CD4-positive, alpha-beta T cell treated with Interleukin-17A for 1 hour (primary cell): ENCODE data around the gene UHRF1.
"Not testable (repeated sequence)": the region's sequence is repeated elsewhere in the genome, so short reads cannot be mapped to it uniquely, and the experiment has no call there.

Source experiments
- DNase-seq: peaks from one replicate; pipeline ENCODE4 v3.0.0-alpha.2; 2020

The UHRF1 gene

DNA sequence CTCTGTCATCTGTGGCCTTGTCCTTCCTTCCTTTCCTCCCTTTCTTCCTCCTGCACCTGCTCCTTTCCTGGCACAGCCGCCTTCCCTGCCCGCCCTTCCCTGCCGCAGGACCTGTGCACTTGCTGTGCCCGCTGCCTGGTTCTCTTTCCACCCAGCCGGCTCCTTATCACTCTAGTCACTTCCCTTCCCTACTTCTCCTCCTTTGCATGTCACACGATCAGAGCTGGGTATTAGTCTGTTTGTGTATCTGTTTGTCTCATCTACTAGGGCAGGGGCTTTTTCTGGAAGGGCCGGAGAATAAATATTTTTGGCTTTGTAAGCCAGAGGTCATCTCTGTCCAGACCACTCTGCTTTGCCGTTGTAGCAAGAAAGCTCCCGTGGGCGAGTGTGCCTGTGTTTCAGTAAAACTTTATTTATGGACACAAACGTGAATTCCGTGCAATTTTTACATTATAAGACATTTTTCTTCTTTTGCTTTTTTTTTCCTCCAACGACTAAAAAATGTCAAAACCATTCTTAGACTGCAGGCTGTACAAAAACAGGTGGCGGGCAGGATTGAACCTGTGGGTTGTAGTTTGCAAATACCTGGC is 65.7 kb downstream of the UHRF1 start:
- no peak for DNase-seq

DNA sequence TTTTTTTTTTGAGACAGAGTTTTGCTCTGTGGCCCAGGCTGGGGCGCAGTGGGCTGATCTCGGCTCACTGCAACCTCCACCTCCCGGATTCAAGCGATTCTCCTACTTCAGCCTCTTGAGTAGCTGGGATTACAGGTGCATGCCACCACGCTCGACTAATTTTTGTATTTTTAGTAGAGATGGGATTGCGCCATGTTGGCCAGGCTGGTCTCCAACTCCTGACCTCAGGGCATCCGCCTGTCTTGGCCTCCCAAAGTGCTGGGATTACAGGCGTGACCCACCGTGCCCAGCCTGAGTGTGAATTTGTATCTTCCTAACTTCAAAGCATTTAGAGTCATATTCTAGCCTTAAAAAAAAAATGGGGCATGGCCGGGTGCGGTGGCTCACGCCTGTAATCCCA is 66.3 kb downstream of the UHRF1 start:
- not testable (repeated sequence) for DNase-seq

DNA sequence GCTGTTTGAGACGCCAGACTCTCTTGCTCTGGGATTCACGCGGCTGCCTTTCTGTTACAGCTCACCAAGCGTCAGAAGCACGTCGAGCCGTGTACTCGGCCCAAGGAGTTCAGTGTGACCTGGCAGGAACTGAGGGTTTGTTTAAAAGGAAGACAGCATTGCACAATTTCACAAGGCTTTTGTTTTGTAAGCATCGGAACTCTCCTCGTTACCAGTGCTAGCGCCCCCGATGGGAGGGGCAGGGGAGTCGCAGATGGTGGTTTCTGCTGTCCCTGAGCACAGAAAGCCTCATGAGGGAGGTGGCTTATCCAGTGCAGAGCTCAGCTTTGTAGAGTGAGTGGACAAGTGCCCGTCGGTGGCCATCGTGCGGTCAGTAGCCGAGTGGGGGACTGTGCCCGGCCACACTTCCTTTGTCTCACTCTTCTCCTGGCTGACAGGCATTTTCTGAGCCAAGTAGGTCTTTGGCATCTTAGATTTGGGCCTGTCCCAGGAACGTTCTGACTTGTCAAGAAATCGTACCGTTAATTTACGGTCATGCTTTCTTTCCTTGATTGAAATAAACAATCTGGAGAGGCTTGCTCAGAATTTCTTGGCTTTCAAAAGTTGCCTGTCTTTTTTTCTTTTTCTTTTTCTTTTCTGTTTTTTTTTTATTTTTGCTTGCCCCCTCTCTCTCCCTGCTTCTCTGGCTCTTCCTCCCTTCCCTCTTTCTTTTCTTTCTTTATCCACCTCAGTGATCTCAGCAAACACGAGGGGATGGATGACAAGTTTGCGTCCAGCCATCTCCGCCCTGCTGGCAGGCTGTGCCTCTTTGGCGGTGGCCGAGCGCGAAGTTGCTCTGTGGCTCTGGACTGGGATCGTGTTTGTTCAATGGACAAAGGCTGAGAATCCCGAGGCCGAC is 67.3 kb downstream of the UHRF1 start:
- DNase-seq, result peak; percentile 27

DNA sequence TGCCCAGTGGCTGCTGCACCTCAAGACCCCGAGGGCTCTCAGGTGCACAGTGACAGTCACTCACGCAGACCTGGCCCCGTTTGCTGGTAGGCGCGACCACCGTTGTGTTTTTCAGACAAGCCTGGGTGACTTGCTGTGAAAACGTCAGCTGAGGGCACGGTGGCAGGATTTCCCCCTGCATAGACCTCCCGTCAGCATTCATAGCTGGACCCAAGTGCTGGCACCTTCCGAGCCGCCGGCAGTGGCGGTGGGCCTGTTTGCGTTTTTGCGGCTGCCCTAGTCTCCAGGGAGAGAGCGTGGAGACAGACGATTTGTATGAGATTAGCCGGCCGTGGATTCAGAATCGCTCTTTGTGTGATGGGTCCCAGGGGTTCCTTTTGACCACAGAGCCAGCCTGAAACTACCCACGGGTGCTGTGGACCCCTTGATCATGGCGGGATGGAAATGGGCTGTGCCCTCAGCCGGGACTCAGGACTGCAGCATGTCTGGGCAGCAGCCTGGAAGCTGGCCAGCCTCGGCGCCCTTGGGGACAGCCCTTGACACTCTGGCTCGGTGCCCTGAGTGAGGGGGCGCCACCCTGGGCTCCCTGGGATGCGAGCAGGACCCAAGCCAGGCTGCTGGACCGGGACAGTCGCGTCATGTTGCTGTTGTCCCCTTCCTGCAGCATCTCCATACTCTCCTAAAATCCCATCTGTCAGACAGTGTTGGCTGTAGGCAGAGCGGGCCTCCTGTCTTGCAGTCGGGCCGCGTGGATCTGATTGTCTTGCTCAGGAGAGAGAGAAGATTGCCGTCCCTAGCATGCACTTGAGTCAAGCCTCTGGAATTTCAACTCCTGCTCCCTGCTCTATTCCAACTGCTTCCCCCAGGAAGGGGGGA is 68.2 kb downstream of the UHRF1 start:
- no peak for DNase-seq

DNA sequence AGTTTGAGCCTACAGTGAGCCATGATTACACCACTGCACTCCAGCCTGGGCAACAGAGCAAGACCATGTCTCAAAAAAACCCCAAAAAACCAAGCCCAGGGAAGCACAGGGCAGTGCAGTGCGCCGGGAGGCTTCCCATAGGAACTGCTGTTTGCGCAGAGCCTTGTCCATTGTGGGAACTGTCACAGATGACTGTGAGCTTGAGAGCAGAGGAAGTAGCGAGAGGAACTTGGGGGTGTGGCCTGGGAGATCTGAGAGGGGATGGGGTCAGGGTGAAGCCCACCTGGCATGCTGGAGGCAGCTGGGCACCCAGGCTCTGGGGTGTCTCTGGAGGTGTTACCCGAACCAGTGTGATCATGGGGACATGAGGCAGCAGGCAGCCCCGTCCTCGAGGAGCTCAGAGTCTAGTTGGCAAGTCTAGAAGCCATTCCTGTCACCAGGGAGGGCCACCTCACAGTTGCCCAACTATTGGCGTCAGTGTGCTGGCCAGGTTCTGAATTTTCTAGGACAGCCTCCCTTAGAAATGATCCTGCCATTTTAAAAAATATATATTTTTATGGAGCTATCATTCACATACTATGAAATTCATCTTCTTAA is 70.0 kb downstream of the UHRF1 start:
- no peak for DNase-seq

DNA sequence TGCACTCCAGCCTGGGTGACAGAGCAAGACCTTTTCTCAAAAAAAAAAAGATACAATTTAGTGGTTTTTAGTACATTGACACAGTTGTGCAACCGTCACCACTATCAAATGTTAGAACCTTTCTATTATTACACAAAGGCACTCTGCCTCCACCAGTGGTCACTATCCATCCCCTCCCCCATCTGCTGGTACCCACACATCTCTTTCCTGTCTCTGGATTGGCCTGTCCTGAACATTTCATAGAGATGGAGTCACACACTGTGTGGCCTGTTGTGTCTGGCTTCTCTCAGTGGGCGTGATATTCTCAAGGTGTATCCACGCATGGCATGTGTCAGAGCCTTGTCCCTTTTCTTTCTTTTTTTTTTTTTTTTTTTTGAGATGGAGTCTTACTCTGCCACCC is 70.8 kb downstream of the UHRF1 start:
- DNase-seq, result no peak

DNA sequence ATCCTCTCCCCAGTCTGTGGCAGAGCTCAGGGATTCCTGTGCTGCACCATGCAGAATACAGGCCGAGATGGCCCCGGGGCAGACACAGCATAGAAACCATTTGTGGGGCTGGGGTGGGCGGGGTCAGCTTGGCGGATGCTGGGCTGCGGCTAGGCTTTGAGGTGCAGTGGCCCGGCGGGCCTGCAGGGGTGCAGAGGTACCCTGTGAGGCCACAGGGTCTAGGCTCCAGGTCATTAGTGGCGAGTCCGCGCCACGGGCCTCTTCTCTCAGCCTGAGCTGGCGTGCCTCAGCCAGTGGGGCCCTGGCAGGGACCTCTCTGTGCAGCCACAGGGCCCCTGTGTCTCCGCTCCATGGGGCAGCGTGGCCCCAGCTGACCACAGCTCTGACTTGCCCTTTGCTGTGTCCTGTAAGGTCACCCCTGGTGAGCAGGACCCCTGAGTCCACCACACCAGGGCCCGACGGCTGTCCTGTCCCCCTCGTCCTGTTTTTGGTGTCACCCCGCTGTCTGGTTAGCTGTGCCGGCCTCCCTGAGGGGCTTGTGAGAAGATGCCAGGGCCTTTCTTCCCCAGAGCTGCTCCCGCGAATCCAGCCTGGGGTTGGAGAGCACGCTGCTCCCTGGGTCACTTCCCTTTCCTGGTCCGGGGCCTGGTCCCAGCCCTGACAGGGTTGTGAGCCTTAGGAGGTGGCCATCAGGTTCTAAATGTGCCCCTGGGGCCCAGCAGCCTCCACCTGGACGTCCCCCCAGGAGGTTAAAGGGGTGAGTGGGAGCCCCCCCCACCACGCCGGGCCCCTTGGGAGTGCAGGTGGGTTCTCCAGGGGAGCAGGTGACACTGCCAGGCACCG is 71.8 kb downstream of the UHRF1 start:
- no peak for DNase-seq

DNA sequence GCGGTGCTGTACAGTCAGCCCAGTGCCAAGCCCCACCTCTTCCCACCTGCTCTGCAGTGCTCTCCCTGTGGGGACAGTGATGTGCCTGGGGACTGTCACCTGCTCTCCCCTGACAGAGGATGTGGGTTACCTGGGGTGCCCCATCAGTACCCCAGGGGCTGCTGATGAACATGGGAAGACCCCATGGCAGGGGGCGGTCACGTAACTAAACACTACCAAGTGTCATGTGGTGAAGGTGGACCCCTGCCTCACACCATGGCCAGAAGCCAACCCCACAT is 72.3 kb downstream of the UHRF1 start:
- DNase-seq, result no peak

DNA sequence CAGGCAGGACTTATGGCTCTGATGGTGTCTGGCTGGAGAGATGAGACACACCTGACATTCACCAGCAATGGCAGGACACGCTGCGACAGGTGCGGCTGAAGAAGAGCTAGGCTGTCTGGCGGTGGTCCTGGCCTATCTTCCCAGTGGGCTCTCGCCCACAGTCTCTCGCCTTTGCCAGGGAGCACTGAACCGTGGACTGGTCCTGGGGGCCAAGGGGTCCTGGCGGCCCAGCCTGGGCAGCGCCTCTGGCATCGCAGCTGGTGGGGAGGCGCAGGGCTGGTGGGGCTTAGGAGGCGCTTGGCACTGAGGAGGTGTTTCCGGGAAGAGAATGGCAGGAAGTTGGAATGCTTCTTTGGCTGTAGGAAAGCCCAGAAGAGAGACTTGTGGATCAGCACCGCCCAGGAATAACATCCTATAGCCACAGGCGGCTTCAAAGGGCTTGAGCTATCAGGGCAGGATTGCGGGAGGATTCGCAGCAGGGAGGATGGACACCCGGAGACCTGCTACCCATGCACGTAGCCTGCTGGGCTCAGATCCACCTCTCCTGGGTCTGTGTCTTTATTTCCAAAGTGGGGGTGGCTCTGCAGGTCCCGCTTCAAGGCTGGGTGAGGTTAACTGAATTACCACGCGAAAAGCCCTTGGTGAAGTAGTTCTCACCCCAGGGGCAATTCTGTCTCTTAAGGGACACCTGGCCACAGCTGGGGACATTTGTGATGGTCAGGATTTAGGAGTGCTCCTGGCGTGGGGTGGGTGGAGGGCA is 74.2 kb downstream of the UHRF1 start:
- no peak for DNase-seq

DNA sequence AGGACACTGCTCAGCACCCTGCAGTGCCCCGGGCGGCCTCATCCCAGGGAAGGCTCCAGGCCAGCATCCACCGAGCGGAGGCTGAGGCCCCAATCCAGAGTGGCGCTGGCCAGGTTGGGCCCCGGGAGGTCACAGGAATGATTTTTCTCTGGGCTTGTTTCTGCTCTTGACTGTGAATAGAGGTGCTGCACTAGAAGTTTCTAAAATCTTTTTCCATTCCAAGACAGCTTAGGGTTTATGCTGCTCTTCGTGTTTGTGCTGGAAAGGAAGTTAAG is 74.7 kb downstream of the UHRF1 start:
- no peak for DNase-seq

DNA sequence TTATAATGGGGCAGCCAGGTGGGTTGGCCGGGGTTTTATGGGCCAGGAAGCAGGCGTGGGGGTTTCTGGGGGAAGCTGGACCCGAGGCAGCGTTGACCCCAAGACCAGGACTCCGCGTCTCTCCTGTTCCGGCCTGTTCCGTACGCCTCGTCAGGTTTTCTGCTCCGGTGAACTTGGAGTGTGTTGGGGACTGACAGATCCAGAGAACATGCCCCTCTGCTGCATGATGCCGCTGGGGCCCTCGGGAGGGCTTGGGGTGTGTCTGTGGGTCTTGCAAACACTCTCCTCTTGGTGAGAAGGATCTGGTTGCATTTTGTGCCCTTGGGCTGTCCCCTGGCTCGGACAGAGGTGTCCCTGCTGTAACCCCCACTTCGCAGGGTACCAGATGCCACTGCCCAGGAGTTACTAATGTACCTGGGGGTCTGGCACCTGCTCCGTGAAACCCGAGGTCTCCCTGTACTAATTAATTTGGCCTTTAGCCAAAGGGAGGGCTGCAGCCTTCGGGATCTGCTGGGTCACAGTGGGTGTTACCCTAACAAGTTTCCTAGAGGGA is 75.2 kb downstream of the UHRF1 start:
- no peak for DNase-seq

DNA sequence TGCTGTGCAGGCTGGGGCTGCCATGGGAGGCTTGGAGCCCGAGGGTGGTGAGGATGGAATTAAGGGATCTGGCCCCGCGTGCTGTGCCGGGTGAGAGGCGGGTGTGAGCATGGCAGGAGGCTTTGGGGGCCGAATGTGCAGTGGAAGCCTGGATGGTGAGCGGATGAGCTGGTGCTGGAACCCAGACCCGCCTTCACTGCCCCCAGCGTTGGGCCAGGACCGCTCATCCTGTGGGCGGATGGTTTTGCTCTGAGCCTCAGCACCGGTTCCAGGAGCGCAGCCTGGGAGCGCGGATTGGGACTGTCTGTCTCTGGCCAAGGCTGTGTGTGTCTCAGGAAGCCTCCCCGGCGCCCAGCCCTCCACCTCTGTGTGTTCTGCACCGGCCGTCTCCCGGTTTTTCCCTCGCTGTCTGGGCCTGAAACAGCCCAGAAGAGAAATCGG is 76.3 kb downstream of the UHRF1 start:
- DNase-seq, result no peak

DNA sequence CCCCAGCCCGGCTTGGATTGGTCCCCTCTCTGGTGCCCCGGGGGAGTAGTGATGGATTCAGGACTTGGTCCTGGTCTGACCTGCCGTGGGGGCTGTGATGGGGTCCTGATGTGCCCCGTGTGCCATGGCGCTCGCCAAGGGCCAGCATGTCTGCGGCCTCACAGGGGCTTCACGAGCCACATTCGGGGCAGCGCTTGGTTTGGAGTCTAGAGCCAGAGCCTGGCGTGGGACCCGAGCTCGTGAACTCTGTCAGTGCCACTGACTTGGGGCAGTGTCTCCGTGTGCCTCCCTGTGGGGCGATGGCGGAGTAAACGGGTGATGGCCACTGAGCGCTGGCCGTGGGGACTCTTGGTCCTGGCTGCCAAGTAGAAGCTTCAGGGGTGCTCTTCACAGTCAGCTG is 76.8 kb downstream of the UHRF1 start:
- DNase-seq, result no peak

DNA sequence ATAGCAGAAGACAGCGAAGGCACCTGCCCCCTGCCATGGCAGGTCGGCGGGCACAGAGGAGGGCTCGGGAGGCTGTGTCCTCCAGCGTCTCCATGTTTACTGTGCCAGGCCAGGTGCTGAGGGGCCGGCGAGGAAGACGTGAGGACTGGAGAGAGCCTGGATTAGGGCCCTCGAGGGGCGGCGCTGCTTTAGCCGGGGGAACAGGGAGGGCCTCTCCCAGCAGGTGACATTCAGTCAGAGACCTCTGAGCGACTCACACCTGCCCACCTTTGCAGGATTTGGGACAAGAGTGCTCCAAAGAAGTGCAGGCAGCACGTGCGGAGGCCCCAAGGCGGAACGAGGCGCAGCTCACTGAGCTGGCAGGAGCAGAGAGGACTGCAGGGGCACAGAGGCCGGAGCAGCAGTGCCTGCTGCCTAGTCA is 77.2 kb downstream of the UHRF1 start:
- DNase-seq, result no peak

DNA sequence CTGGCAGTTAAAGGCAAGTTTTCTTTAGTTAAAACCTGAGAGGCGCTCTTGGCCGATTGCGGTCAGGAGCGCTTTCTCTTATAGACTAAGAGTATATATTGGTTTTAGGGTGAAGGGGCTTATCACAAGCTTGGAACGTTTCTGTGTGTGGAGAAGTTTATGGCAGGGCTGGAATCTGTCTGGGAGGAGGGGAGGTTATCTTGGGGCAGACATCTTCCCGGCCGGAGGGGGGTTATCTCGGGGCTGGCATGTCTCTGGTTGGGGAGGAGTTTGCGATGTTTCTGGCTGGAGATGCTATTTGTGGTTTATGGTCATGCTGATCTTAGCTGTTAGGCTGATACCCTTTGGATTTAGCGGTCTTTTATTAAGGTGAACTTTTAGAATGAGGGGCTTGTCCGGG is 78.0 kb downstream of the UHRF1 start:
- no peak for DNase-seq

DNA sequence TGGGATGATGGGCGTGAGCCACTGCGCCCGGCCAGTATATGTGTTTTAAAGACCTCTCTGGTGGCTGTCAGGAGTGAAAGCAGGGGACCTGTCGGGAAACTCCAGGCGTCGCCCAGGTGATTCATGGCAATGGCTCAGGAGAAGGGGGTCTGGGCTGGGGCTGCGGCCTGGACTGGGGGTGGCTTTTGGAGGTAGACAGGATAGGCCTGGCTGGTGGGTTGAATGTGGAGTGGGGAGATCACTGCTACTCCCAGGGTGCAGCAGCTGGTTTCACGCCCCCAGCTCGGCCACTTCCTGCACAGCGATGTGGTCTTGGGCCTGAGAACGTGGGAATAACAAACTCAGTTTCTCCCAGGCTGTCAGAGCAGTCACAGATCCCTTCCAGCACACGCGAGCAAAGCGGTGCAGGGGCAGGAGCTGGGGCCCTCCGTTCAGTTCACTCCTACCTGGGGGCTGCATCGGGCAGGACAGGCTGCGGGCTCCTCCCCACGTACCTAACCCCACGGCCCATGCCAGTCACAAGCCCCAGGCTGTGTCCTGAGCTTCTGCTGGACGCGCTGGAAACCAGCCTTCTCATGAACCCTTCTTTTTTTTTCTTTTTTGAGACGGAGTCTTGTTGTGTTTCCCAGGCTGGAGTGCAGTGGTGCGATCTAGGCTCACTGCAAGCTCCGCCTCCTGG is 78.5 kb downstream of the UHRF1 start:
- no peak for DNase-seq

DNA sequence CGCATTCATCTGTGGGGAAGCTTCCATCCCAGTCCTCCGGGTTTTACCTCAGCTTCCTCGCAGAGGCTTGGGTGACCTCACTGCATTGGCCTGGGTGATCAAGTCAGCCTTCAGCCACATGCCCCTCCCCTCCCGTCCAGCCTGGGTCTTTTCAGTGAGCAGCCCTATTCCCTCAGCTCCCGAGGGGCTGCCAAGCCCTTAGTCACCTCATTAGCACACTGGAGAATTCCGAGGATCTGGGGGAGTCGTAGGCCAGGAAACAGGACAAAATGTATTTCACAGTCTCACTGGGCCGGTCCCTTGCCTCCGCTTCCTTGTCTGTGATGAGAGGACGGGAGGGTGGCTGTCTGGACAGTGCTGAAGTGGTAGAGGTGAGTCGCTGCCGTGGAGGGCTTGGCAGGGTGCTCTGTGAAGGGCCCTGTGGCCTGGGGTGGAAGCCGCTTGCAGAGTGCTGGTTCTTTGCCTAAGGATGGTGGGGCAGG is 79.5 kb downstream of the UHRF1 start:
- no peak for DNase-seq

DNA sequence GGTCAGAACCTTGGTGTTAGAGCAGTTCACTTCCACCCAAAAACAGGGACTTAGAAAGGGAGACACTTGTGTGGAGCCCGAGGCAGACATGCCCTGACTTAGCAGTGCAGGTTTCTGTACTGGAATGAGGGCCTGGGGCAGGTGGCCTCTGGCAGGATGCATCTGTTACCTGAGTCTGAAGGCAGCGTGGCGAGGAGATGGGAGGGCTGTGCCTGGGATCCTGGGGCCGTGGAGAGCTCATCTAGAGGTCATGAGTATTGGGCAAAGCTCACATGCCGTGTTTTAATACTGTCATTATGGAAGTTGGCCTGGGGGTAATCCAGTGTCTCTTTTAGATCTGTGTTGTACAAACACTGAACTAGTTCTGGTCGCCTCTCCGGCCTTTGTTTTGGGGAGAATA is 81.0 kb downstream of the UHRF1 start:
- no peak for DNase-seq

DNA sequence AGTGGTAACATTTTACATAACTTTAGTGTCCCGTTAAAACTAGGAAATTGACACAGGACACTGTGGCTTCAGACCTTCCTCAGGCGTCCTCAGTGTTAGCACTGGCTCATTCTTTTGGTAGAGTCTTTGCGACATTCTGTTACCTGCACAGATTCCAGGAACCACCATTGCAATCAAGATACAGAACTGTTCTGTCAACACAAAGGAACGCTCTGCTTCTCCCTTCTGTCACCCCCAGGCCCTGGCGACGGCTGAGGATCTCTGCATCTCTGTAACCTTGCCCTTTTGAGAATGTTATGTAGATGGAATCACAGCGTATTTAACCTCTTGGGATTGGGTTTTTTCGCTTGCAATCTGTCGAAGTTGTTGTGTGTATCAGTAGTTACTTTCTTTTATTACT is 82.2 kb downstream of the UHRF1 start:
- DNase-seq, result no peak

DNA sequence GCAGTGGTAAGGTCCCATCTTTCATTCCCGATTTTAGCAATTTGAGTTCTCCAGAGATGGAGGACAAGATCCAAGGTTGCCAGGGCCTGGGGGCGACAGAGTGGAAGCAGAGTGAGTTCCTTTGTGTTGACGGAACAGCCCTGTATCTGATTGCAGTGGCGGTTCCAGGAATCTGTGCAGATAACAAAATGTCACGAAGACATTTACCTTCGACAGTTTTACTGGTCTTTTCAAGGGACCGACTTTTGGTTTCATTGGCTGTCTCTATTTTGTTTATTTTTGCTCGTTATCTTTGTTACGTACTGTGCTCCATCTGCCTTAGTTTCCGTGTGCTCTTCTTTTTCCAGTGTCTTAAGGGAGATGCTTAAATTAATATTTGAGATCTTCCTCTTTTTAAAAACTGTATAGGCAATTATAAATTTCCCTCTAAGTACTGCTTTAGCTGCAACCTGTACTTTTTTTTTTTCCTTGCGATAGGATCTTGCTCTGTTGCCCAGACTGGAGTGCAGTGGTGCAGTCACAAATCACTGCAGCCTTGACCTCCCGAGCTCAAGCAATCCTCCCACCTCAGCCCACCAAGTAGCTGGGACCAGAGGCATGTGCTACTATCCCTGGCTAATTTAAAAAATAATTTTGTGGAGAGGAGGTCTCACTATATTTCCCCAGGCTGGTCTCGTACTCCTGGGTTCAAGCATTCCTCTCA is 82.8 kb downstream of the UHRF1 start:
- no peak for DNase-seq
